Psoas muscle (tissue), 8 donors: ENCODE results near the gene KAZN. TPM values are rescaled to one million over a fixed set of nuclear protein-coding genes. Genes with fewer than 3 reads are reported as not detected.

ENCODE experiments used
- ATAC-seq, 4 donors: fragments of 200-7000 bp; cut with Tn5 transposase; one replicate each; pipeline ENCODE4 v1.9.1; 2020; ENCODE audit warnings: moderate library complexity in 3 of 4, mild to moderate bottlenecking in 2 of 4
- DNase-seq, 2 donors: peaks; one replicate each; pipeline ENCODE4 v3.0.0-alpha.2; 2020
- H3K27ac ChIP-seq: fragments of 200-600 bp; one replicate; pipeline ENCODE4 v1.8.0; 2022
- H3K27me3 ChIP-seq, 3 donors: fragments of 200-600 bp in 1 of 3; one replicate each; pipeline versions ENCODE4 v1.6.1 to v1.8.0; 2013 to 2022; ENCODE audit warnings: low read length in 2 of 3, mild to moderate bottlenecking in 2 of 3, moderate library complexity in 1 of 3; ENCODE audit not compliant: insufficient read depth in 3 of 3
- H3K36me3 ChIP-seq, 2 donors: fragments of 200-600 bp in 1 of 2; one replicate each; pipeline versions ENCODE4 v1.6.1 to v1.8.0; 2013 to 2022; ENCODE audit warnings: low read depth in 1 of 2, mild to moderate bottlenecking in 1 of 2, moderate library complexity in 1 of 2; ENCODE audit not compliant: insufficient read depth in 1 of 2
- H3K4me1 ChIP-seq: fragments of 200-600 bp; one replicate; pipeline ENCODE4 v1.8.0; 2022
- H3K4me3 ChIP-seq: fragments of 200-600 bp; one replicate; pipeline ENCODE4 v1.8.0; 2022; ENCODE audit warnings: mild to moderate bottlenecking
- H3K9me3 ChIP-seq: fragments of 200-600 bp; one replicate; pipeline ENCODE4 v1.8.0; 2022
- CTCF ChIP-seq: fragments of 200-600 bp; IDR thresholded peaks from one replicate; pipeline ENCODE4 v1.8.0; 2022; ENCODE audit warnings: antibody characterized with exemption
- WGBS, 3 donors: extraction: QIAGEN DNeasy Blood & Tissue Kit; methylation state at CpG; one replicate each; pipeline versions ENCODE4 v1.1.6 to v1.1.7; 2013; 5-methylcytosine and 5-hydroxymethylcytosine counted together
- intact Hi-C, 2 donors: fragments of 100-400 bp; cut with DNase I; formaldehyde crosslinking; loops; one replicate each; pipeline versions ENCODE4 v1.11.0 to v1.14.2; 2022
- polyA plus RNA-seq, 3 donors: library from polyadenylated mRNA; stranded (reverse); fragments of 200-250 nt; gene quantifications; one replicate each; pipeline ENCODE4 v1.2.3, GENCODE V29; 2013
- total RNA-seq, 4 donors: library from RNA; stranded (reverse); fragmentation: NEBNext Ultra II Directional in 2 of 4; extraction: Animal tissue kit (Norgen Biotek cat#: 25700) in 2 of 4; gene quantifications; one replicate each; pipeline versions ENCODE4 v1.2.1 to v1.2.4, GENCODE V29; 2021 to 2023
- donor health status: healthy with polysubstance abuse.
- donor health status: DM: no; HTN: no; CAD: no; lungs with moderate emphysema.
- donor health status: Bipolar disorder and iron deficiency.
- donor health status: healthy.
- donor health status: DM: yes; HTN: yes; CAD: no.
- donor health status: DM: no; HTN: no; CAD: no.
- donor health status: DM: no; HTN: no; CAD: no.
- donor health status: DM: yes; HTN: yes; CAD: no.

KAZN gene
- total and polyA plus RNA-seq, 7 donors: 0.23 to 2.3 (median 0.97) TPM

GRCh38 chr1:14712136-14712535 lies 113.7 kb downstream of the KAZN start:
- ATAC-seq: no peak

GRCh38 chr1:14713077-14713476 lies 114.6 kb downstream of the KAZN start:
- 70 to 79% (median 75%) methylated on average over 4 of the region's 4 CpGs for WGBS, 3 donors
- Histone ChIP-seq H3K4me3 (no peak overlapping the region), H3K4me1 (no peaks in the 10 kb centered on the region), H3K27me3 (no peaks in the 10 kb centered on the region), H3K9me3 (no peaks in the 10 kb centered on the region), H3K36me3 (no peaks in the 10 kb centered on the region), H3K27ac (no peak overlapping the region)
- no peak for TF ChIP-seq CTCF
- DNase-seq (no peak), ATAC-seq (no peak)
- intact Hi-C loops: no loop called here

More at GRCh38 chr1:14712136-14712535, 113.7 kb downstream of the KAZN start:
- DNase-seq: no peak
- H3K27ac ChIP-seq: no peak overlapping the region
- no peaks in the 10 kb centered on the region for H3K4me1 ChIP-seq
- intact Hi-C loops: no loop called here
- no peak for TF ChIP-seq CTCF
- WGBS, 3 donors: 47 to 81% (median 60%) methylated on average over 2 of the region's 2 CpGs
- H3K36me3 ChIP-seq: no peaks in the 10 kb centered on the region
- no peaks in the 10 kb centered on the region for H3K27me3 ChIP-seq
- no peak overlapping the region for H3K4me3 ChIP-seq
- H3K9me3 ChIP-seq: no peaks in the 10 kb centered on the region

- 89 to 93% (median 90%) methylated on average over 10 of the region's 10 CpGs for WGBS, 3 donors
- intact Hi-C loops: no loop called here
- no peak overlapping the region for H3K4me3 ChIP-seq
- DNase-seq (no peak), ATAC-seq (no peak)
- no peaks in the 10 kb centered on the region for H3K27me3 ChIP-seq
- no peaks in the 10 kb centered on the region for H3K4me1 ChIP-seq
- no peak for TF ChIP-seq CTCF
- H3K36me3 ChIP-seq: no peaks in the 10 kb centered on the region
- no peaks in the 10 kb centered on the region for H3K9me3 ChIP-seq
- H3K27ac ChIP-seq: no peak overlapping the region
These were observed 116.8 kb downstream of the KAZN start for GRCh38 chr1:14715266-14715665.

GRCh38 chr1:14715802-14716201 lies 117.3 kb downstream of the KAZN start:
- Histone ChIP-seq H3K4me1 (no peaks in the 10 kb centered on the region), H3K27me3 (no peaks in the 10 kb centered on the region), H3K27ac (no peak overlapping the region), H3K36me3 (no peaks in the 10 kb centered on the region), H3K9me3 (no peaks in the 10 kb centered on the region), H3K4me3 (no peak overlapping the region)
- intact Hi-C loops: no loop called here
- no peak for ATAC-seq
- WGBS, 3 donors: 78 to 86% (median 81%) methylated on average over 7 of the region's 7 CpGs
- no peak for DNase-seq
- no peak for TF ChIP-seq CTCF

DNA sequence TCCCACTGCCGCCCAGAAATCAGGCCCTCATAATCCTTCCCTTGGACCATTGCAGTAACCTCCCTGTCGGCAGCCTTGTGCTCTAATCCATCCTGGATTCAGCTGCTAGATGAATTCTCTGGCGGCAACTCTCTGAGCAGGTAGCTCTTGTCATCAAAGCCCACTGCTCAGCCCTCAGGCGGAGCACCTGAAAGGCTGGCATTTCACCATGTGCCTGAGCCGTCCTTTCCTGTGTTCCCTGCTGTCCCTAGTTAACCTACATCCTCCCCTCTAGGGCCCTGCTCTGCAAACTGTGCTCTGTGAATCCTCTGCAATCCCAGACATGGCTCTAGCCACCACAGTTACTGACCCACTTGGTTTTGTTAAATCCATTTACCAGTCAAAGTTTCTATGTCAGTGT lies 118.0 kb downstream of the KAZN start:
- H3K4me1 ChIP-seq: no peaks in the 10 kb centered on the region
- ATAC-seq: no peak
- no peaks in the 10 kb centered on the region for H3K9me3 ChIP-seq
- H3K27me3 ChIP-seq: no peaks in the 10 kb centered on the region
- no peak for TF ChIP-seq CTCF
- 70 to 72% (median 70%) methylated on average over 5 of the region's 5 CpGs for WGBS, 3 donors
- no peak for DNase-seq
- intact Hi-C loops: no loop called here
- no peaks in the 10 kb centered on the region for H3K36me3 ChIP-seq
- H3K27ac ChIP-seq: no peak overlapping the region
- no peak overlapping the region for H3K4me3 ChIP-seq
